Tibial nerve (tissue), 4 donors: Measurements from ENCODE around the gene COL28A1. TPM values are rescaled to one million over a fixed set of nuclear protein-coding genes. Genes with fewer than 3 reads are reported as not detected.

Experiments used
- DNase-seq, 2 donors: peaks; one replicate each; pipeline ENCODE4 v3.0.0-alpha.2; 2019; ENCODE audit warnings: low spot score in 2 of 2
- H3K27ac ChIP-seq, 4 donors: fragments of 200-600 bp; sonication (generic) in 3 of 4; one replicate each; pipeline ENCODE4 v1.5.1; 2017 to 2019; ENCODE audit warnings: mild to moderate bottlenecking in 1 of 4
- H3K27me3 ChIP-seq, 2 donors: fragments of 200-600 bp; sonication (generic) in 1 of 2; one replicate each; pipeline versions ENCODE4 v1.5.1 to v1.6.0; 2017 to 2019
- H3K36me3 ChIP-seq, 3 donors: fragments of 200-600 bp; sonication (generic); one replicate each; pipeline ENCODE4 v1.5.1; 2018 to 2019
- H3K4me1 ChIP-seq, 4 donors: fragments of 200-600 bp; sonication (generic) in 3 of 4; one replicate each; pipeline ENCODE4 v1.5.1; 2017 to 2019
- H3K4me3 ChIP-seq, 4 donors: fragments of 200-600 bp; sonication (generic) in 3 of 4; one replicate each; pipeline ENCODE4 v1.5.1; 2017 to 2019; ENCODE audit warnings: mild to moderate bottlenecking in 1 of 4, moderate library complexity in 1 of 4
- H3K9me3 ChIP-seq, 4 donors: fragments of 200-600 bp; sonication (generic) in 3 of 4; one replicate each; pipeline ENCODE4 v1.5.1; 2017 to 2019
- CTCF ChIP-seq, 5 experiments: fragments of 200-600 bp in 3 of 5; fragments of 450-650 bp in 2 of 5; sonication (generic) in 3 of 5; IDR thresholded peaks; one replicate each; pipeline ENCODE4 v1.5.1; 2016 to 2019; ENCODE audit warnings: antibody characterized with exemption in 5 of 5, mild to moderate bottlenecking in 3 of 5, moderate library complexity in 2 of 5
- EP300 ChIP-seq, 2 donors: sonication (generic); formaldehyde crosslinking; IDR thresholded peaks; one replicate each; pipeline ENCODE4 v1.6.1; 2017; ENCODE audit warnings: antibody characterized with exemption in 2 of 2, mild to moderate bottlenecking in 1 of 2
- POLR2A ChIP-seq, 2 donors: fragments of 450-650 bp; IDR thresholded peaks; one replicate each; pipeline ENCODE4 v1.6.1; 2017; ENCODE audit warnings: antibody characterized with exemption in 2 of 2, mild to moderate bottlenecking in 2 of 2, moderate library complexity in 2 of 2
- WGBS, 2 donors: methylation state at CpG; one replicate each; pipeline ENCODE4 v1.1.5; 2018; 5-methylcytosine and 5-hydroxymethylcytosine counted together
- total RNA-seq, 4 donors: library from RNA; depleted of rRNA; stranded (reverse); fragments of >200 nt; gene quantifications; one replicate each; pipeline ENCODE4 v1.1.0, GENCODE V29; 2016

The COL28A1 gene
- total RNA-seq, 4 donors from 2014 or later = 60.0 to 142 (median 122) TPM

GRCh38 chr7:7517754-7518153 lies 17.9 kb downstream of the COL28A1 start:
- no peaks in the 10 kb centered on the region for H3K9me3 ChIP-seq
- peak overlapping the region in 3 of 4 donors; percentile 16 to 62 (median 60) for H3K27ac ChIP-seq
- 19 to 20% methylated on average over 3 of the region's 3 CpGs for WGBS, 2 donors
- TF ChIP-seq CTCF (IDR thresholded peaks at IDR 0.05) (no peak), EP300 (IDR thresholded peaks at IDR 0.05) (no peak), POLR2A (IDR thresholded peaks at IDR 0.05) (no peak)
- H3K4me3 ChIP-seq = no peak overlapping the region
- no peaks in the 10 kb centered on the region for H3K27me3 ChIP-seq
- no peak for DNase-seq
- no peaks in the 10 kb centered on the region for H3K36me3 ChIP-seq
- peaks cover 3 to 34% (median 10%) of the 10 kb centered on the region in 4 donors for H3K4me1 ChIP-seq

- 66 to 69% methylated on average over 1 of the region's 1 CpG for WGBS, 2 donors
- Histone ChIP-seq H3K27ac (peak overlapping the region in 2 of 4 donors; percentile 60 to 62), H3K4me1 (peaks cover 5 to 35% (median 14%) of the 10 kb centered on the region in 4 donors)
Measured at GRCh38 chr7:7516662-7517061, 19.0 kb downstream of the COL28A1 start.

GRCh38 chr7:7516156-7516555 lies 19.5 kb downstream of the COL28A1 start:
- TF ChIP-seq CTCF (IDR thresholded peaks at IDR 0.05) (no peak), POLR2A (IDR thresholded peaks at IDR 0.05) (no peak), EP300 (IDR thresholded peaks at IDR 0.05) (no peak)
- peaks cover 5 to 40% (median 14%) of the 10 kb centered on the region in 4 donors for H3K4me1 ChIP-seq
- no peaks in the 10 kb centered on the region for H3K27me3 ChIP-seq
- no peaks in the 10 kb centered on the region for H3K9me3 ChIP-seq
- no peak overlapping the region for H3K4me3 ChIP-seq
- WGBS, 2 donors = 65 to 70% methylated on average over 2 of the region's 2 CpGs
- H3K36me3 ChIP-seq = no peaks in the 10 kb centered on the region
- H3K27ac ChIP-seq = peak overlapping the region in 2 of 4 donors; percentile 60 to 62
- DNase-seq = no peak

More at GRCh38 chr7:7516662-7517061, 19.0 kb downstream of the COL28A1 start:
- Histone ChIP-seq H3K4me3 (no peak overlapping the region), H3K9me3 (no peaks in the 10 kb centered on the region), H3K27me3 (no peaks in the 10 kb centered on the region), H3K36me3 (no peaks in the 10 kb centered on the region)
- no peak for TF ChIP-seq CTCF (IDR thresholded peaks at IDR 0.05)
- no peak for TF ChIP-seq EP300 (IDR thresholded peaks at IDR 0.05)
- DNase-seq = no peak

- Histone ChIP-seq H3K9me3 (no peaks in the 10 kb centered on the region), H3K27me3 (no peaks in the 10 kb centered on the region), H3K36me3 (peaks cover 0 to 9% (median 0%) of the 10 kb centered on the region in 3 donors), H3K4me3 (no peak overlapping the region), H3K4me1 (peaks cover 0 to 39% (median 18%) of the 10 kb centered on the region in 4 donors), H3K27ac (peak overlapping the region; percentile 4 to 72 (median 44))
- TF ChIP-seq CTCF (IDR thresholded peaks at IDR 0.05) (no peak), POLR2A (IDR thresholded peaks at IDR 0.05) (no peak)
- DNase-seq = no peak
- WGBS, 2 donors = 52 to 56% methylated on average over 4 of the region's 4 CpGs
Measured at GRCh38 chr7:7512861-7513597, 22.6 kb downstream of the COL28A1 start.

- Histone ChIP-seq H3K4me1 (peaks cover 0 to 28% (median 13%) of the 10 kb centered on the region in 4 donors), H3K27ac (peak overlapping the region in 2 of 4 donors; percentile 13 to 63), H3K27me3 (no peaks in the 10 kb centered on the region), H3K9me3 (no peaks in the 10 kb centered on the region), H3K36me3 (peaks cover 0 to 9% (median 0%) of the 10 kb centered on the region in 3 donors), H3K4me3 (no peak overlapping the region)
- WGBS, 2 donors = 43 to 48% methylated on average over 3 of the region's 3 CpGs
- TF ChIP-seq CTCF (IDR thresholded peaks at IDR 0.05) (no peak), EP300 (IDR thresholded peaks at IDR 0.05) (no peak), POLR2A (IDR thresholded peaks at IDR 0.05) (no peak)
- no peak for DNase-seq
Measured at GRCh38 chr7:7510794-7511193, 24.9 kb downstream of the COL28A1 start.
